Measurements from ENCODE around the gene PRSS21.

GRCh38 chr16:2831203-2831602, 14.2 kb downstream of the PRSS21 start:
- TF ChIP-seq CTCF (IDR thresholded peaks at IDR 0.05; ENCODE audit: low read depth, low read length, poor library complexity, severe bottlenecking): no peak
- TF ChIP-seq EZH2phosphoT487 (IDR thresholded peaks at IDR 0.05; ENCODE audit: borderline replicate concordance, low read length): no peak

Measured in DOHH2 (cell line).